HL-60 (cell line): ENCODE measurements around the gene ART5.
A peak's percentile ranks its signal among the peaks of the same experiment; 100 is the strongest.
"Not testable (repeated sequence)": the region's sequence is repeated elsewhere in the genome, so short reads cannot be mapped to it uniquely, and the experiment has no call there.

ENCODE experiments used
- DNase-seq, 2 experiments: peaks; one replicate each; pipeline ENCODE4 v3.0.0-alpha.2; 2010 to 2020; ENCODE audit warnings: low read depth in 1 of 2, low spot score in 1 of 2
- H3K27ac ChIP-seq: fragments of 250-450 bp; sonication (Bioruptor Pico); replicated peaks from 2 replicates; pipeline ENCODE4 v1.5.1; 2020; ENCODE audit warnings: mild to moderate bottlenecking, moderate library complexity
- H3K27me3 ChIP-seq: fragments of 250-450 bp; sonication (Bioruptor Pico); 2 replicates; pipeline ENCODE4 v1.5.1; 2021; ENCODE audit warnings: mild to moderate bottlenecking, moderate library complexity; ENCODE audit not compliant: insufficient read depth, poor library complexity, severe bottlenecking
- H3K4me3 ChIP-seq: replicated peaks from 2 replicates; pipeline ENCODE4 v1.5.1; 2011; ENCODE audit warnings: mild to moderate bottlenecking, control low read depth, low read length; ENCODE audit not compliant: insufficient read depth
- GABPA ChIP-seq: IDR thresholded peaks from 2 replicates; pipeline ENCODE4 v1.6.1; 2012; ENCODE audit warnings: low read depth
- POLR2AphosphoS5 ChIP-seq: IDR thresholded peaks from 2 replicates; pipeline ENCODE4 v1.6.1; 2012; ENCODE audit warnings: low read depth
- SPI1 ChIP-seq: IDR thresholded peaks from 2 replicates; pipeline ENCODE4 v1.6.1; 2012; ENCODE audit warnings: low read depth, mild to moderate bottlenecking, borderline replicate concordance
- TF ChIP-seq, protein P1 (sequence below): IDR thresholded peaks from one replicate; pipeline ENCODE4 v1.5.1; 2011; ENCODE audit warnings: low read length, control low read depth, inconsistent platforms; ENCODE audit not compliant: insufficient read depth
- TF ChIP-seq, protein P2 (sequence below): IDR thresholded peaks from 2 replicates; pipeline ENCODE4 v1.6.1; 2012; ENCODE audit warnings: low read depth; ENCODE audit not compliant: insufficient replicate concordance

ART5 gene

DNA sequence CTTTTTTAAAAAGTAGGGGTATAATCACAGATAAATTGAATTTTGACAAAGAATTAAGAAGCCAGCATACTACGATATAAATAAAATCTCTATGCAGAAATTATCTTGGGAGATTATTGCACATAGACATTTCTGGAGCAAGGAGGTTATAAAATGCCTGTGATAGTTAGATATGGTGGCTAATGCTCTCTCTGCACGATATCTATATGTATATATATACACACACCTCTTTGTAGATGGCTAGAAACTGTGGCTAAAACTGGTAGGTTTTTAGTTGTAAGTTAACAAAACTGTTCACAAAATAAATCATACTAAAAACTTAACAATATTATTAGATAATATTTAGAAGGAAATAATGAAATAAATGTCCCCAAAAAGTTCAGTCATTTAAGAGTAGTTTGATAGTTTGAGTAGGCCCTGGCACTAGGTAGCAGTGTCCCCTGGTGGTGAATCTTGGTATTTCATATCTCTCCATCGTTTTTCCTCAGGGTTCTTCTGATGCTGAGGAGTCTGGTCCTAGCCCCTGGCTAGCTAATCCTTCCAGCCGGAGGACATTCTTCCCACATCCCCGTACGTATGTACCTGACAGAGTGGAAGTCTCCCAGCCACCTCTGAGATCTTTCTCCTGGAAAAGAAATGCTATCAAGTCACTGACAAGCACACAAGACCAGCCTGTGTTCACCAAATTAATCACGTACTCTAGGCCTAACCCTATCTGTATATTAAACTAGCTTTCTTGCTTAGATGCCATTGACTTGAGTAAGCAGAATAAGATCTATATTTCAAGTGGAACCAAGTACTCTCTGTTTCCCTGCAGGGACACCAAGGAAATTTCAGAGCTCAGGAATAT lies 32.2 kb downstream of the ART5 start:
- TF ChIP-seq, protein P1, sequence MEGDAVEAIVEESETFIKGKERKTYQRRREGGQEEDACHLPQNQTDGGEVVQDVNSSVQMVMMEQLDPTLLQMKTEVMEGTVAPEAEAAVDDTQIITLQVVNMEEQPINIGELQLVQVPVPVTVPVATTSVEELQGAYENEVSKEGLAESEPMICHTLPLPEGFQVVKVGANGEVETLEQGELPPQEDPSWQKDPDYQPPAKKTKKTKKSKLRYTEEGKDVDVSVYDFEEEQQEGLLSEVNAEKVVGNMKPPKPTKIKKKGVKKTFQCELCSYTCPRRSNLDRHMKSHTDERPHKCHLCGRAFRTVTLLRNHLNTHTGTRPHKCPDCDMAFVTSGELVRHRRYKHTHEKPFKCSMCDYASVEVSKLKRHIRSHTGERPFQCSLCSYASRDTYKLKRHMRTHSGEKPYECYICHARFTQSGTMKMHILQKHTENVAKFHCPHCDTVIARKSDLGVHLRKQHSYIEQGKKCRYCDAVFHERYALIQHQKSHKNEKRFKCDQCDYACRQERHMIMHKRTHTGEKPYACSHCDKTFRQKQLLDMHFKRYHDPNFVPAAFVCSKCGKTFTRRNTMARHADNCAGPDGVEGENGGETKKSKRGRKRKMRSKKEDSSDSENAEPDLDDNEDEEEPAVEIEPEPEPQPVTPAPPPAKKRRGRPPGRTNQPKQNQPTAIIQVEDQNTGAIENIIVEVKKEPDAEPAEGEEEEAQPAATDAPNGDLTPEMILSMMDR = peak; percentile 75
- no peak for TF ChIP-seq POLR2AphosphoS5
- DNase-seq = peak in 1 of 2 experiments; percentile 37
- H3K27me3 ChIP-seq = no peaks in the 10 kb centered on the region
- H3K27ac ChIP-seq = no peak overlapping the region
- H3K4me3 ChIP-seq = no peak overlapping the region

DNA sequence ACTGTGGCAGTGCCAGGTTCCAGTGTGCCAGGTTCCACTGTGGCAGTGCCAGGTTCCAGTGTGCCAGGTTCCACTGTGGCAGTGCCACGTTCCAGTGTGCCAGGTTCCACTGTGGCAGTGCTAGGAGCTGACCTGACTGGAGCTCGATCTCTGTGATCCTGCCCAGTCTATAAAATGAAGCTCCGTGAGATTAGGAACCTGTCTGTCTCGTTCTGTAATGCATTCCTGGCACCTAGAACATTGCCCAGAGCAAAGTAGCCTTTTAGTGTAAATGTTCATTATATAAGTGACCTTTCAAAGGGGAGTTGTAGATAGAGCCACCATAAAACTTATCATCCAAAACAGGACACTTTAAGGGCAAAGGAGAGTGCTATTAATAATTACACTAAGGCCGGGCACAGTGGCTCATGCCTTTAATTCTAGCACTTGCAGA lies 36.0 kb downstream of the ART5 start:
- no peak for TF ChIP-seq POLR2AphosphoS5
- no peak for TF ChIP-seq SPI1
- TF ChIP-seq GABPA = no peak
- TF ChIP-seq, protein P1 = no peak
- TF ChIP-seq, protein P2, sequence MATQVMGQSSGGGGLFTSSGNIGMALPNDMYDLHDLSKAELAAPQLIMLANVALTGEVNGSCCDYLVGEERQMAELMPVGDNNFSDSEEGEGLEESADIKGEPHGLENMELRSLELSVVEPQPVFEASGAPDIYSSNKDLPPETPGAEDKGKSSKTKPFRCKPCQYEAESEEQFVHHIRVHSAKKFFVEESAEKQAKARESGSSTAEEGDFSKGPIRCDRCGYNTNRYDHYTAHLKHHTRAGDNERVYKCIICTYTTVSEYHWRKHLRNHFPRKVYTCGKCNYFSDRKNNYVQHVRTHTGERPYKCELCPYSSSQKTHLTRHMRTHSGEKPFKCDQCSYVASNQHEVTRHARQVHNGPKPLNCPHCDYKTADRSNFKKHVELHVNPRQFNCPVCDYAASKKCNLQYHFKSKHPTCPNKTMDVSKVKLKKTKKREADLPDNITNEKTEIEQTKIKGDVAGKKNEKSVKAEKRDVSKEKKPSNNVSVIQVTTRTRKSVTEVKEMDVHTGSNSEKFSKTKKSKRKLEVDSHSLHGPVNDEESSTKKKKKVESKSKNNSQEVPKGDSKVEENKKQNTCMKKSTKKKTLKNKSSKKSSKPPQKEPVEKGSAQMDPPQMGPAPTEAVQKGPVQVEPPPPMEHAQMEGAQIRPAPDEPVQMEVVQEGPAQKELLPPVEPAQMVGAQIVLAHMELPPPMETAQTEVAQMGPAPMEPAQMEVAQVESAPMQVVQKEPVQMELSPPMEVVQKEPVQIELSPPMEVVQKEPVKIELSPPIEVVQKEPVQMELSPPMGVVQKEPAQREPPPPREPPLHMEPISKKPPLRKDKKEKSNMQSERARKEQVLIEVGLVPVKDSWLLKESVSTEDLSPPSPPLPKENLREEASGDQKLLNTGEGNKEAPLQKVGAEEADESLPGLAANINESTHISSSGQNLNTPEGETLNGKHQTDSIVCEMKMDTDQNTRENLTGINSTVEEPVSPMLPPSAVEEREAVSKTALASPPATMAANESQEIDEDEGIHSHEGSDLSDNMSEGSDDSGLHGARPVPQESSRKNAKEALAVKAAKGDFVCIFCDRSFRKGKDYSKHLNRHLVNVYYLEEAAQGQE = no peak
- Histone ChIP-seq H3K4me3 (no peak overlapping the region), H3K27ac (no peak overlapping the region), H3K27me3 (no peaks in the 10 kb centered on the region)
- DNase-seq = no peak

DNA sequence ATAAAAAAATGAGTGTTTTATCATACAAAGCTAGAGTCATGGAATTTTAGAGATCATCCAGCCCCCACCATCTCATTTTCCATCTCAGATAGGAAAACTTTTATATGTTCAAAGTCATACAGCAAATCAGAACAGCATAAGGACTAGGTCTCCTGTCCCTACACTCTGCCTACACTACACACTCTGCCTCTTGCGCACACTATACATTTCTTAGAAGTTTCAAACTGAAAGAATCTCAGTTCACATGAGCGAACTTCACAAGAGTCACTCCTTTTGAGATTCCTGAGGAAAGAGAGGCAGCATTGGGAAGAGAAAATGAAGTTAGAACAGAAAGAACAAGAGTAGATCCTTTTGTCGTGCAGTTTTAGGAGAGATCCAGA lies 36.5 kb downstream of the ART5 start:
- H3K27ac ChIP-seq = no peak overlapping the region
- TF ChIP-seq, protein P1 = no peak
- TF ChIP-seq, protein P2 = no peak
- TF ChIP-seq SPI1 (no peak), GABPA (no peak), POLR2AphosphoS5 (no peak)
- DNase-seq = no peak
- H3K27me3 ChIP-seq = no peaks in the 10 kb centered on the region
- H3K4me3 ChIP-seq = no peak overlapping the region

DNA sequence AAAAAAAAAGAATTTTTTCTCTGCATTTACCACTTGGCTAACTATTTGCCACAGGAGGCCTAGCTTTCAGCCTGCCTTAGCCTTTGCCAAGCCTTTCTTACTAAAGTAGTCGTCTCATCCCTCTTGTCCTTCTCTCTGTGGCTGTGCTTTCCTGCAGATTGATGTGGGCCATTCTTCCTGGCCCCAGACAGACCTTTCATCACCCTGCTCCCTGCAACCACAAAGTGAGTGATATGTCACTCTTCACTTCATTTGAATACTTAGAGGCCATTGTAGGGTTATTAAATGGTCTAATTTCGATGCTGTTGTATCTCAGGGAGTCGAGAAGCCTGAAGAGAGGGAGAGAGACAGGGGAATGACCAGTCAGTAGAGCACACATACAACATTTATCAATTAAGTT lies 37.6 kb downstream of the ART5 start:
- TF ChIP-seq, protein P1 = no peak
- TF ChIP-seq GABPA = no peak
- TF ChIP-seq, protein P2 = no peak

DNA sequence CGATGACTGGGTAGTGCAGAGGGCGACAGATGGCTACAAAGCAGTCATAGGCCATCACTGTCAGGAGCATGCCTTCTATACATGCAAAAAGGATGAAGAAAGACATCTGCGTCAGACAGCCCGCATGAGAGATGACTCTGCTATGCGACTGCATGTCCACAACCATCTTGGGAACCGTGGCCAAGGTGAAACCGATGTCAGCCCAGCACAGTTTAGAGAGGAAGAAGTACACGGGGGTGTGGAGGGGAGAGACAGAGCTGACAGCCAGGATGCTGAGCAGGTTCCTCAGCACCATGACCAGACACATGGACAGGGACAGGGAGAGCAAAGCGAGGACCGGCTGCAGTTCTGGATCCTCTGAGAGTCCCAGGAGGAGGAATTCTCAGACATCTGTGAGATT lies 41.6 kb downstream of the ART5 start:
- DNase-seq, H3K27me3 ChIP-seq, H3K27ac ChIP-seq, H3K4me3 ChIP-seq: not testable (repeated sequence)

More for the DNA sequence above, 37.6 kb downstream of the ART5 start:
- DNase-seq = no peak
- Histone ChIP-seq H3K27me3 (no peaks in the 10 kb centered on the region), H3K27ac (no peak overlapping the region), H3K4me3 (no peak overlapping the region)
